ENCODE measurements around the gene SERTAD1. TPM values are rescaled to one million over a fixed set of nuclear protein-coding genes. Genes with fewer than 3 reads are reported as not detected.

Gene SERTAD1
- total and polyA plus RNA-seq, 11 donors = 7.6 to 40.2 (median 11.5) TPM

DNA sequence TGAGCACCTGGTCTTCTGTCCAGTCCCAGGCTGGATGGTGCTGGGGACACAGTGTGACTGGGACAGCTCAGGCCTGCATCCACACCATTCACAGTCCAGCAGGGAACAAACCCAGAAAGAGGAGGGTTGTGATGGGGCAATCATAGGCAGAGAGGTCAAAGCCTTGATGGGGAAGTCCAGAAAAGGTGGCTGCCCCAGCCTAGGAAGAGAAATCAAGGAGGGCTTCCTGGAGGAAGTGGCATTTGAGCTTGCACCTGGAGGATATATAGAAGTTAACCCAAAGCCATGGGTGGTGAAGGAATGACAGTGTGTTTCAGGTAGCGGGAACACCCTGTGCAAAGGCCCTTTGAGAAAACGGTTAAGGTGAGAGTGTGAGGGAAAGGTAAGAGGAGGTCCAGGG, 10.0 kb downstream of the SERTAD1 start:
- H3K27me3 ChIP-seq = no peaks in the 10 kb centered on the region
- no peak for ATAC-seq
- H3K27ac ChIP-seq = no peak overlapping the region
- H3K36me3 ChIP-seq = no peaks in the 10 kb centered on the region
- peaks cover 9 to 57% (median 32%) of the 10 kb centered on the region in 12 donors for H3K4me1 ChIP-seq
- H3K4me3 ChIP-seq = no peak overlapping the region
- 94 to 98% (median 96%) methylated on average over 2 of the region's 2 CpGs for WGBS, 4 donors
- DNase-seq = peak in 1 of 5 donors; percentile 7
- TF ChIP-seq POLR2A (IDR thresholded peaks at IDR 0.05) = no peak
- TF ChIP-seq CTCF (IDR thresholded peaks at IDR 0.05) = no peak
- H3K9me3 ChIP-seq = no peaks in the 10 kb centered on the region
- intact Hi-C loops (cut with DNase I) = no loop called here

DNA sequence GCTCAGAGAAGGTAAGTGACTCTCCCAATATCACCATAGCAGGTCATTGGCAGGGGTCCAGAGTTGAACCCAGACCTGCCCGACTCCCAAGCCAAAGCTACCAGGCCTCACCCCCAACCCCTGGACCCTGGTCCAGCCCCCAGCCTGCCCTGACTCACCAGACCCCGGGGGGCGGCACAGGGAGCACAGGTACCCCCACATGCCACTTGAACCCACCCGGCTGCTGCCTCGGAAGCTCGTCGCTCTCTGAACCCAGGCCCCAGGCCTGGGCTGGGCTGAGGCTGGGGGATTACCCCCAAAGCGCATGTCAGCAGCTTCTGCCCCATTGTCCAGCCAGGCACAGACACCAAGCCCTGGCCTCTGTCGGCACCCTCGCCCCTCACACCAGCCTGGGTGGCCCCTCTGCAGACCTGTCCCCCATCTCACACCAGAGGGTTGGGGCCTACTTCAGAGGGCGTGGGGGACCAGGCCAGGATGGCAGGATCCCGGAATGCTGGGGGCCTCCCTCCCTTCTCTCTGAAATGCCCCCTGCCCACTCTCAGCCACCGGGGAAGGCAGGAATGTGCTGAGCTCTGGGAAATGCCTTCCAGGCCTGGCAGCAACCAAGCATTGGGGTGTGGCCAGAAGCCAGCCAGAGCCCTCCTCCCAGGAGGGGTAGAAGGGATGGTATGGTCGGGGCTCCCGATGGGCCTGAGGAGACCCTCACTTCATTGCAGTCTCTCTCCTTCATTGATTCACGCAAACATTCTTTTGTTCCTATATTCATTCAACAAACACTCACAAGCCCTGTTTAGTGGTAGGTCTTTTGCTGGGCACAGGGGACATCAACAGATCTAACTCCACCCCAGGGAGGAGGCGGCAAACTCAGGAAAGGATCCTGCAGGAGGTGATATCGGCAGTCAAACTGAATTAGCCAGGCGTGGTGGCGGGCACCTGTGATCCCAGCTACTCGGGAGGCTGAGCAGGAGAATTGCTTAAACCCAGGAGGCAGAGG, 11.0 kb downstream of the SERTAD1 start:
- H3K36me3 ChIP-seq = no peaks in the 10 kb centered on the region
- H3K9me3 ChIP-seq = no peaks in the 10 kb centered on the region
- intact Hi-C loops (cut with DNase I) = no loop called here
- H3K27me3 ChIP-seq = no peaks in the 10 kb centered on the region
- DNase-seq = peak in 1 of 5 donors; percentile 50
- WGBS, 4 donors = 77 to 85% (median 83%) methylated on average over 13 to 21 of the region's 21 CpGs
- no peak for ATAC-seq
- no peak overlapping the region for H3K27ac ChIP-seq
- no peak for TF ChIP-seq POLR2A (IDR thresholded peaks at IDR 0.05)
- no peak for TF ChIP-seq CTCF (IDR thresholded peaks at IDR 0.05)
- H3K4me3 ChIP-seq = no peak overlapping the region
- H3K4me1 ChIP-seq = peaks cover 9 to 66% (median 31%) of the 10 kb centered on the region in 12 donors

GRCh38 chr19:40413291-40413845, 12.4 kb downstream of the SERTAD1 start, which contains the start of gene PRX:
Gene PRX (minus strand): TSS chr19:40413378. CDS start chr19:40407932, 5,446 bp downstream.
- Histone ChIP-seq H3K27me3 (no peaks in the 10 kb centered on the region), H3K36me3 (no peaks in the 10 kb centered on the region), H3K4me1 (peaks cover 9 to 68% (median 32%) of the 10 kb centered on the region in 12 donors), H3K4me3 (peak within 1 kb of the TSS in 1 of 12 donors; percentile 4), H3K9me3 (no peaks in the 10 kb centered on the region), H3K27ac (peak within 1 kb of the TSS in 8 of 12 donors; percentile 79 to 97 (median 92))
- intact Hi-C loops (cut with DNase I) = no loop called here
- 49 to 51% (median 50%) methylated on average over 12 to 18 of the region's 18 CpGs for WGBS, 4 donors
- DNase-seq (peak in 1 of 5 donors; percentile 18), ATAC-seq (no peak)
- no peak for TF ChIP-seq POLR2A (IDR thresholded peaks at IDR 0.05)
- no peak for TF ChIP-seq CTCF (IDR thresholded peaks at IDR 0.05)

DNA sequence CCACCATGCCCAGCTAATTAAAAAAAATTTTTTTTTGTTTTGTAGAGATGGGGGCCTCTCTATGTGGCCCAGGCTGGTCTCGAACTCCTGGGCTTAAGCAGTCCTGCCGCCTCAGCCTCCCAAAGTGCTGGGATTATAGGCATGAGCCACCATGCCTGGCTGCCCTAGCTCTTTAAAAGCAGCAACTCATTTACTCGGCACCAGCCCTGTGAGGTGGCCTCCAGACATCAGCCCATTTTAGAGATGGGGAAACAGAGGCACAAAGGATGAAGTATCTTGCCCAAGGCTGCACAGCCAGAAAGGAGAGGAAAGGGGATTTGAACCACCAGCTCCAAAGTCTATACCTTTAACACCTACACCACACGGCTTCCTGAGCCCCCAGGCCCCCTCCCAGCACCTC, 12.9 kb downstream of the SERTAD1 start:
- no peak for TF ChIP-seq CTCF (IDR thresholded peaks at IDR 0.05)
- TF ChIP-seq POLR2A (IDR thresholded peaks at IDR 0.05) = no peak
- Histone ChIP-seq H3K4me3 (peak overlapping the region in 1 of 12 donors; percentile 4), H3K27ac (peak overlapping the region in 3 of 12 donors; percentile 92 to 97 (median 94)), H3K9me3 (no peaks in the 10 kb centered on the region), H3K4me1 (peaks cover 11 to 72% (median 33%) of the 10 kb centered on the region in 12 donors), H3K27me3 (no peaks in the 10 kb centered on the region), H3K36me3 (no peaks in the 10 kb centered on the region)
- ATAC-seq = no peak
- peak in 1 of 5 donors; percentile 7 for DNase-seq
- WGBS, 4 donors = 83 to 91% (median 86%) methylated on average over 4 of the region's 4 CpGs
- intact Hi-C loops (cut with DNase I) = no loop called here

Data from heart left ventricle (tissue), 16 donors.